HepG2 (cell line): ENCODE measurements around the gene RERE. TPM values are rescaled to one million over a fixed set of nuclear protein-coding genes. Genes with fewer than 3 reads are reported as not detected.

Experiments used
- ATAC-seq: fragments of 200-7000 bp; cut with Tn5 transposase; 3 replicates; pipeline ENCODE4 v1.9.1; 2020; ENCODE audit warnings: mild to moderate bottlenecking, moderate library complexity
- BruUV-seq: library from RNA; stranded (reverse); fragments of 400-500 nt; replicated peaks from 2 replicates; lab custom pipeline; 2021; lab: Mats Ljungman, UMichigan
- CTCF ChIA-PET: fragments of 300-600 bp; formaldehyde crosslinking; extraction: SDS; loops from one replicate; lab custom pipeline; 2021; ENCODE audit warnings: low total read pairs, inconsistent platforms, low intra/inter-chr PET ratio; lab: Yijun Ruan, JAX
- POLR2A ChIA-PET: fragments of 350-600 bp; sonication (Branson Sonifier 250); formaldehyde crosslinking; loops from one replicate; lab custom pipeline; 2020; ENCODE audit warnings: antibody characterized with exemption, inconsistent platforms; lab: Yijun Ruan, JAX
- DNase-seq: peaks from one replicate; pipeline ENCODE4 v3.0.0-alpha.2; 2015; ENCODE audit warnings: low spot score
- FAIRE-seq: peaks from 3 replicates; lab custom pipeline; 2011; peaks lifted over from hg19 to GRCh38; lab: Jason Lieb, UNC
- H2AFZ ChIP-seq: one replicate; pipeline ENCODE4 v1.6.1; 2011; ENCODE audit warnings: low read length, inconsistent platforms
- H3K27ac ChIP-seq: fragments of 300-600 bp; 3 replicates; pipeline ENCODE4 v1.8.0; 2011; ENCODE audit warnings: mixed run types, mild to moderate bottlenecking, mixed read lengths, low read length, inconsistent platforms; ENCODE audit not compliant: insufficient read depth; ENCODE audit errors: extremely low read length
- H3K27me3 ChIP-seq, 2 experiments: fragments of 200-600 bp in 1 of 2; 2 replicates in 1 of 2; 3 replicates in 1 of 2; pipeline versions ENCODE4 v1.6.0 to v1.8.0; 2011; ENCODE audit warnings: low read length in 2 of 2, mild to moderate bottlenecking in 2 of 2, moderate library complexity in 2 of 2, inconsistent platforms in 1 of 2; ENCODE audit not compliant: insufficient read depth in 2 of 2, control insufficient read depth in 1 of 2
- H3K36me3 ChIP-seq, 2 experiments: fragments of 200-600 bp in 1 of 2; replicated peaks in 1 of 2; 2 replicates in 1 of 2; 3 replicates in 1 of 2; pipeline versions ENCODE4 v1.5.1 to v1.8.0; 2011; ENCODE audit warnings: low read length in 2 of 2, inconsistent platforms in 1 of 2; ENCODE audit not compliant: insufficient read depth in 2 of 2, control insufficient read depth in 1 of 2
- H3K4me1 ChIP-seq: 2 replicates; pipeline ENCODE4 v1.5.1; 2012; ENCODE audit warnings: low read length, inconsistent platforms; ENCODE audit not compliant: insufficient read depth
- H3K4me2 ChIP-seq: 2 replicates; pipeline ENCODE4 v1.6.0; 2011; ENCODE audit warnings: low read depth, low read length, inconsistent platforms
- H3K4me3 ChIP-seq, 3 experiments: fragments of 200-600 bp in 1 of 3; sonication (generic), shearing (Covaris generic) in 1 of 3; replicated peaks in 1 of 3; 2 replicates each; pipeline ENCODE4 v1.5.1; 2011 to 2016; ENCODE audit warnings: low read length in 3 of 3, inconsistent platforms in 2 of 3, low read depth in 2 of 3, mild to moderate bottlenecking in 2 of 3, control low read depth in 1 of 3, mixed read lengths in 1 of 3; ENCODE audit not compliant: insufficient read depth in 1 of 3
- H3K79me2 ChIP-seq: one replicate; pipeline ENCODE4 v1.6.1; 2011; ENCODE audit warnings: low read length, inconsistent platforms; ENCODE audit not compliant: insufficient read depth
- H3K9ac ChIP-seq: 2 replicates; pipeline ENCODE4 v1.6.0; 2011; ENCODE audit warnings: mild to moderate bottlenecking, low read depth, low read length, inconsistent platforms; ENCODE audit not compliant: insufficient read depth
- H3K9me3 ChIP-seq: 2 replicates; pipeline ENCODE4 v1.5.1; 2012; ENCODE audit warnings: mild to moderate bottlenecking, low read length
- H4K20me1 ChIP-seq: 2 replicates; pipeline ENCODE4 v1.6.0; 2011; ENCODE audit warnings: inconsistent platforms, mild to moderate bottlenecking, low read length, moderate library complexity; ENCODE audit not compliant: insufficient read depth
- CHD4 ChIP-seq: fragments of 200-600 bp; sonication (generic); IDR thresholded peaks from 2 replicates; pipeline ENCODE4 v1.7.0; 2017; ENCODE audit warnings: mild to moderate bottlenecking, low read length, borderline replicate concordance
- SALL1 ChIP-seq: sonication (generic); formaldehyde crosslinking; IDR thresholded peaks from 2 replicates; pipeline ENCODE4 v1.8.0; 2022; ENCODE audit warnings: mild to moderate bottlenecking, missing genetic modification reagents
- ZBTB21 ChIP-seq: sonication (generic); formaldehyde crosslinking; IDR thresholded peaks from 2 replicates; pipeline ENCODE4 v1.4.0; 2020; ENCODE audit warnings: missing genetic modification reagents
- ZNF224 ChIP-seq: sonication (generic); formaldehyde crosslinking; IDR thresholded peaks from 2 replicates; pipeline ENCODE4 v1.5.0; 2020; ENCODE audit warnings: mild to moderate bottlenecking, missing genetic modification reagents
- ZNF33B ChIP-seq: sonication (generic); formaldehyde crosslinking; IDR thresholded peaks from 2 replicates; pipeline ENCODE4 v1.5.1; 2020; ENCODE audit warnings: mild to moderate bottlenecking, missing genetic modification reagents
- ZNF670 ChIP-seq: sonication (generic); formaldehyde crosslinking; IDR thresholded peaks from 2 replicates; pipeline ENCODE4 v1.8.0; 2022; ENCODE audit warnings: mild to moderate bottlenecking, missing genetic modification reagents, borderline replicate concordance
- WGBS: methylation state at CpG from one replicate; pipeline ENCODE4 v1.1.6; 2017; ENCODE audit warnings: low lambda C conversion rate; 5-methylcytosine and 5-hydroxymethylcytosine counted together
- in situ Hi-C: cut with HindIII; loops from 2 replicates; pipeline ENCODE4 v1.10.0; 2017; ENCODE audit warnings: low pct_unique_long_range_greater_than_20kb; ENCODE audit not compliant: extremely low pct_ligation_motif_present
- intact Hi-C: fragments of 100-400 bp; cut with micrococcal nuclease; formaldehyde crosslinking; loops from one replicate; pipeline ENCODE4 v1.10.0; 2022; ENCODE audit not compliant: unreplicated experiment
- polyA plus RNA-seq, 8 experiments: library from polyadenylated mRNA; depleted of rRNA in 3 of 8; stranded (reverse) in 7 of 8; unstranded in 1 of 8; fragments of >200 nt; fragmentation: Illumina TruSeq in 4 of 8; extraction: Trizol in 4 of 8; gene quantifications; 2 replicates each; pipeline versions ENCODE4 v1.2.1 to v1.2.3, GENCODE V29; 2011 to 2016; ENCODE audit warnings: low read depth in 4 of 8, missing spikeins in 1 of 8, mixed read lengths in 1 of 8; ENCODE audit not compliant: insufficient read depth in 1 of 8
- total RNA-seq, 5 experiments: library from RNA; depleted of rRNA; stranded (reverse); fragments of >200 nt; fragmentation: Illumina TruSeq; extraction: Trizol; gene quantifications; 2 replicates each; pipeline ENCODE4 v1.2.3, GENCODE V29; 2016; ENCODE audit warnings: low read depth in 1 of 5
- TF ChIP-seq, protein P1 (sequence below): sonication (generic); formaldehyde crosslinking; IDR thresholded peaks from 2 replicates; pipeline ENCODE4 v1.4.0; 2020; ENCODE audit warnings: mild to moderate bottlenecking, missing genetic modification reagents
- TF ChIP-seq, protein P2 (sequence below): sonication (generic); IDR thresholded peaks from 2 replicates; pipeline ENCODE4 v1.6.1; 2016; ENCODE audit warnings: low read depth, borderline replicate concordance

RERE gene
- total and polyA plus RNA-seq, 2 of the 13 experiments (the other 11 are each of a cell fraction or from before 2014, with no cell fraction given), result 18.3 to 21.9 TPM

DNA sequence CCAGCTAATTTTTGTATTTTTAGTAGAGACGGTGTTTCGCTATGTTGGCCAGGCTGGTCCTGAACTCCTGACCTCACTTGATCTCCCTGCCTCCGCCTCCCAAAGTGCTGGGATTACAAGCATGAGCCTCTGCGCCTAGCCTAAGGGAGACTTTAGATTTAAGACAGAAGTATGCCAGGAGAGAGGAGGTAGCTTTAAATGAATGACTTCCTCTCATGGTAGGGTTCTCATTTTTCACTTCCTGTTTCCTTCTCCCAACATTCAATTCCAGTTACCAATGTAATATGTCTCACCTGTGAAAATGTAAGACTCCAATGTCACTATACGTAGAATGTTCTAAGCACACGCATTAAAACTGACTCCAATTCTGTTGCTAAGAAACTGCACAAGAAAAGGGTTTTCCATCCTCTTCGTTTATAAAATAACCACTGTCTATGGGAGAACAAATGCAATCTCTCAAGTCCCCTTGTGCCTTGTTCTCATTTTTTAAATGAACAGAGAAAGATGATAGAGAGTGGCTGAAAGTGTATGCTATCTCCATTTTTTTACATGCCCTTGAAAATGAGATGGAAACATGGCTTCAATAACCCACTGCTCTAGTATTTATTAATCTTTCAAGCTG lies 359.6 kb downstream of the RERE start:
- H3K27ac ChIP-seq, result no peak overlapping the region
- H3K4me2 ChIP-seq, result no peak overlapping the region
- TF ChIP-seq, protein P1, sequence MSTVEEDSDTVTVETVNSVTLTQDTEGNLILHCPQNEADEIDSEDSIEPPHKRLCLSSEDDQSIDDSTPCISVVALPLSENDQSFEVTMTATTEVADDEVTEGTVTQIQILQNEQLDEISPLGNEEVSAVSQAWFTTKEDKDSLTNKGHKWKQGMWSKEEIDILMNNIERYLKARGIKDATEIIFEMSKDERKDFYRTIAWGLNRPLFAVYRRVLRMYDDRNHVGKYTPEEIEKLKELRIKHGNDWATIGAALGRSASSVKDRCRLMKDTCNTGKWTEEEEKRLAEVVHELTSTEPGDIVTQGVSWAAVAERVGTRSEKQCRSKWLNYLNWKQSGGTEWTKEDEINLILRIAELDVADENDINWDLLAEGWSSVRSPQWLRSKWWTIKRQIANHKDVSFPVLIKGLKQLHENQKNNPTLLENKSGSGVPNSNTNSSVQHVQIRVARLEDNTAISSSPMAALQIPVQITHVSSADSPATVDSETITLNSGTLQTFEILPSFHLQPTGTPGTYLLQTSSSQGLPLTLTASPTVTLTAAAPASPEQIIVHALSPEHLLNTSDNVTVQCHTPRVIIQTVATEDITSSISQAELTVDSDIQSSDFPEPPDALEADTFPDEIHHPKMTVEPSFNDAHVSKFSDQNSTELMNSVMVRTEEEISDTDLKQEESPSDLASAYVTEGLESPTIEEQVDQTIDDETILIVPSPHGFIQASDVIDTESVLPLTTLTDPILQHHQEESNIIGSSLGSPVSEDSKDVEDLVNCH (CRISPR knock-in tag), result no peak
- TF ChIP-seq ZNF224 (CRISPR knock-in tag), result no peak
- TF ChIP-seq ZNF670, result no peak
- TF ChIP-seq, protein P2, sequence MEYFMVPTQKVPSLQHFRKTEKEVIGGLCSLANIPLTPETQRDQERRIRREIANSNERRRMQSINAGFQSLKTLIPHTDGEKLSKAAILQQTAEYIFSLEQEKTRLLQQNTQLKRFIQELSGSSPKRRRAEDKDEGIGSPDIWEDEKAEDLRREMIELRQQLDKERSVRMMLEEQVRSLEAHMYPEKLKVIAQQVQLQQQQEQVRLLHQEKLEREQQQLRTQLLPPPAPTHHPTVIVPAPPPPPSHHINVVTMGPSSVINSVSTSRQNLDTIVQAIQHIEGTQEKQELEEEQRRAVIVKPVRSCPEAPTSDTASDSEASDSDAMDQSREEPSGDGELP, result no peak
- no peak for TF ChIP-seq SALL1 (CRISPR knock-in tag)
- no peak for TF ChIP-seq ZBTB21 (CRISPR knock-in tag)
- no peak for TF ChIP-seq ZNF33B (CRISPR knock-in tag)
- no peak for TF ChIP-seq CHD4
- ATAC-seq (no peak), DNase-seq (no peak), FAIRE-seq (no peak)
- ChIA-PET CTCF (no interaction called here), POLR2A (no interaction called here)
- no peaks in the 10 kb centered on the region; the same call in 1 of the 2 replicates for H4K20me1 ChIP-seq
- H3K27me3 ChIP-seq, result no peaks in the 10 kb centered on the region
- no peak overlapping the region for H2AFZ ChIP-seq
- H3K9me3 ChIP-seq, result no peaks in the 10 kb centered on the region
- H3K36me3 ChIP-seq, result peaks cover 15 to 42% of the 10 kb centered on the region in 2 experiments; a peak in 4 of 5 replicates
- no peak overlapping the region for H3K9ac ChIP-seq
- in situ Hi-C loops (no loop called here), intact Hi-C loops (no loop called here)
- H3K4me1 ChIP-seq, result peaks cover 8% of the 10 kb centered on the region
- no TSS peak for BruUV-seq
- 96% methylated on average over 7 of the region's 7 CpGs for WGBS
- no peak overlapping the region for H3K4me3 ChIP-seq
- peaks cover 17% of the 10 kb centered on the region for H3K79me2 ChIP-seq
